K562 (cell line): ENCODE measurements around the gene TRIM38. TPM values are rescaled to one million over a fixed set of nuclear protein-coding genes. Genes with fewer than 3 reads are reported as not detected.

Experiments used
- ARID4B ChIP-seq: sonication (generic); formaldehyde crosslinking; IDR thresholded peaks from 2 replicates; pipeline ENCODE4 v1.8.0; 2022; ENCODE audit warnings: mild to moderate bottlenecking, missing genetic modification reagents
- ATF1 ChIP-seq, 2 experiments: fragments of 450-650 bp in 1 of 2; IDR thresholded peaks; 2 replicates each; pipeline ENCODE4 v1.6.1; 2016; ENCODE audit warnings: missing compliant biosample characterization in 1 of 2, missing genetic modification characterization in 1 of 2
- CAMTA2 ChIP-seq: fragments of 250-450 bp; sonication (Bioruptor Pico); conservative IDR thresholded peaks from 2 replicates; pipeline ENCODE4 v1.5.1; 2022
- GTF2A2 ChIP-seq: IDR thresholded peaks from 2 replicates; pipeline ENCODE4 v1.6.1; 2016; ENCODE audit warnings: mild to moderate bottlenecking, missing genetic modification characterization, missing compliant biosample characterization
- IFI16 ChIP-seq: fragments of 250-450 bp; sonication (Bioruptor Pico); IDR thresholded peaks from 2 replicates; pipeline ENCODE4 v2.1.2; 2022; ENCODE audit warnings: mild to moderate bottlenecking, inconsistent platforms
- ILF3 ChIP-seq: fragments of 450-650 bp; IDR thresholded peaks from 2 replicates; pipeline ENCODE4 v1.6.1; 2018; ENCODE audit warnings: antibody characterized with exemption, mild to moderate bottlenecking, moderate library complexity, borderline replicate concordance
- MCM3 ChIP-seq: fragments of 450-650 bp; IDR thresholded peaks from 2 replicates; pipeline ENCODE4 v1.6.1; 2016
- NFIC ChIP-seq: fragments of 450-650 bp; IDR thresholded peaks from 2 replicates; pipeline ENCODE4 v1.6.1; 2017; ENCODE audit warnings: mild to moderate bottlenecking, inconsistent platforms
- POLR2AphosphoS5 ChIP-seq: IDR thresholded peaks from 2 replicates; pipeline ENCODE4 v1.6.1; 2011; ENCODE audit warnings: mild to moderate bottlenecking, low read depth, low read length, moderate library complexity; ENCODE audit not compliant: control insufficient read depth, insufficient read depth
- PREB ChIP-seq: sonication (generic); formaldehyde crosslinking; IDR thresholded peaks from 2 replicates; pipeline ENCODE4 v1.8.1; 2023; ENCODE audit warnings: mild to moderate bottlenecking, missing genetic modification reagents
- REST ChIP-seq, 2 experiments: fragments of 450-650 bp; formaldehyde crosslinking in 1 of 2; IDR thresholded peaks; 2 replicates each; pipeline versions ENCODE4 v1.4.0 to v1.6.1; 2014 to 2020; ENCODE audit warnings: mild to moderate bottlenecking in 2 of 2, borderline replicate concordance in 1 of 2, low read depth in 1 of 2
- RUNX1 ChIP-seq: sonication (generic); IDR thresholded peaks from 2 replicates; pipeline ENCODE4 v1.6.1; 2016; ENCODE audit warnings: antibody characterized with exemption, low read depth
- SRF ChIP-seq, 2 experiments: fragments of 250-450, 450-650 bp in 1 of 2; sonication (Bioruptor Pico) in 1 of 2; sonication (generic) in 1 of 2; formaldehyde crosslinking; IDR thresholded peaks; 2 replicates each; pipeline versions ENCODE4 v1.5.0 to v1.5.1; 2020 to 2022; ENCODE audit warnings: mild to moderate bottlenecking in 1 of 2, missing genetic modification reagents in 1 of 2
- SRSF9 ChIP-seq: fragments of 200-400 bp; formaldehyde crosslinking; IDR thresholded peaks from 2 replicates; pipeline ENCODE4 v1.6.1; 2017; ENCODE audit warnings: low read depth, low read length, borderline replicate concordance
- ZNF668 ChIP-seq: fragments of 250-450 bp; sonication (Bioruptor Pico); IDR thresholded peaks from 2 replicates; pipeline ENCODE4 v1.8.0; 2022; ENCODE audit warnings: mild to moderate bottlenecking, inconsistent platforms
- polyA plus RNA-seq, 8 experiments: library from polyadenylated mRNA; depleted of rRNA in 4 of 8; stranded (reverse) in 5 of 8; unstranded in 3 of 8; fragments of >200 nt; fragmentation: Nextera tagmentation in 2 of 8; fragmentation: Illumina TruSeq in 1 of 8; extraction: Ambion mirVana in 2 of 8; extraction: Trizol in 1 of 8; gene quantifications; 2 replicates each; pipeline versions ENCODE4 v1.2.1 to v1.2.3, GENCODE V29; 2011 to 2014; ENCODE audit warnings: inconsistent platforms in 1 of 8, missing spikeins in 1 of 8
- total RNA-seq, 7 experiments: library from RNA; depleted of rRNA in 6 of 7; stranded (reverse); fragments of >200 nt in 6 of 7; fragmentation: Illumina TruSeq in 2 of 7; extraction: Trizol in 2 of 7; gene quantifications; 2 replicates each; pipeline versions ENCODE4 v1.2.1 to v1.2.3, GENCODE V29; 2011 to 2021; ENCODE audit warnings: low replicate concordance in 1 of 7

The TRIM38 gene
- total and polyA plus RNA-seq, 9 of the 15 experiments (the other 6 are each of a cell fraction or from before 2014, with no cell fraction given) = 1.7 to 6.7 (median 6.3) TPM

GRCh38 chr6:25958700-25959162, 3.9 kb upstream of the TRIM38 start (continued):
- TF ChIP-seq REST (IDR thresholded peaks at IDR 0.05; ENCODE audit: borderline replicate concordance) (no peak), REST (CRISPR knock-in tag; IDR thresholded peaks at IDR 0.05; ENCODE audit: low read depth) (no peak), ILF3 (no peak), SRSF9 (no peak), ATF1 (CRISPR knock-in tag; IDR thresholded peaks at IDR 0.05) (no peak), ATF1 (tag; IDR thresholded peaks at IDR 0.05) (no peak), POLR2AphosphoS5 (peak; percentile 63; the same call in 1 of the 2 replicates), GTF2A2 (tag) (no peak), CAMTA2 (no peak), NFIC (peak; percentile 18; the same call in 1 of the 2 replicates), PREB (CRISPR knock-in tag) (no peak), SRF (CRISPR knock-in tag; IDR thresholded peaks at IDR 0.05) (no peak), ZNF668 (CRISPR knock-in tag) (no peak), RUNX1 (no peak), IFI16 (no peak), MCM3 (no peak), ARID4B (no peak)
